SW 1271 (cell line): ENCODE results near the gene ZNF511.

ENCODE experiments used
- DNase-seq, 2 experiments: peaks; one replicate each; lab custom pipeline; 2025; lab: John Stamatoyannopoulos, UW

The ZNF511 gene

DNA sequence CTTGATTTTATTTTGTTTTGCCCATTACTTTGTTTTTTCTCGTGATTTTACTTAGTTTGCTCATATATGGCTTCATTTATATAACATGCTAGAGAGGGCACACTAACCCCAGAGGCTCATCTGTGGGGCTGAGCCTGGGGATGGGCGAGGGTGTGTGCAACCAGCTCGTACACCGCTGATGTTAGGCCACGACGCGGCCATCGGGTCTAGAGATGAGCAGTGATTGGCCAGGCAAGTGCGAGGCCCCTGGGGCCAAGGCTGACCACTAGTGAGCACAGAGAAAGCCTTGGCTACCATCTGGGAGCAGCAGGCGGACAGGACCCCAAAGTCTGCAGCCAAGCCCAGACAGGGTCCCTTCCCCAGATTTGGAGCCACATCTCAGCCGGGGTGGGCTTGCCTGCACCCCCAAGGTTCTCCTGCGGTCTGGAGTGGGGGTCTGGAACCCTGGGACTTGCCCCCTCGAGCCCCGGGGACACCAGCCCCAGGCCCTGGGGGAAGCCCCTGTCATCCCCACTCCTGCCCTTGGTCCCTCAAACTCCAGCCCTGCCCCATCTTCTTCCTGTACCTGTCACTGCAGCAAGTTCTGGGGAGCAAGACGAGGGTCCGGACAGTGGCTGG, 45.4 kb downstream of the ZNF511 start:
- DNase-seq, result no peak

DNA sequence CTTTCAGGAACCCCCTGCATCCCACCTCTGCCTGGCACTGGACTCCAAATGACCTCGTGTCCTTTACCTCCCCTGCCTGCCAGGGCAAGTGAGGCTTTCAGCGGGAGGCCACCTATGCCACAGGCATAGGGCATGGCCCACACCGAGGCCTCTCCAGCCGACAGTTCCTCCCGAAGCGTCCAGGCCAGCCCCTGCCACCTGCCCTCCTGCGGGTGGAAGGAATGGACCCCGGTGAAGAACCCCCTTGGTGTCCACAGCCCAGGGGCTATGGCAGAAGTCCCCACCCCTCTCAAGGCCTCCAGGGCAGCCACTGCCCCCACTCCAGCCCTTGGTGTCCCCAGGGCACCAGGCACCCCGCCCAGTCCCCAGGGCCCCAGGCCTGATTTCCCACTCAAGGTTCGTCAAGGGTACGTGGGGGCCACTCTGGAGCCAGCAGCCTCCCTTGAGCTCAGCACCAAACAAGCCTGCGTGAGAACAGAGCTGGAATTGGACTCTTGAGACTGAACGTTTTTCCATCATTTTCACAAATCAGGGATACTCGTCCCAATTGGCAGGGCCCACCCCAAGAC, 46.0 kb downstream of the ZNF511 start:
- DNase-seq, result no peak

DNA sequence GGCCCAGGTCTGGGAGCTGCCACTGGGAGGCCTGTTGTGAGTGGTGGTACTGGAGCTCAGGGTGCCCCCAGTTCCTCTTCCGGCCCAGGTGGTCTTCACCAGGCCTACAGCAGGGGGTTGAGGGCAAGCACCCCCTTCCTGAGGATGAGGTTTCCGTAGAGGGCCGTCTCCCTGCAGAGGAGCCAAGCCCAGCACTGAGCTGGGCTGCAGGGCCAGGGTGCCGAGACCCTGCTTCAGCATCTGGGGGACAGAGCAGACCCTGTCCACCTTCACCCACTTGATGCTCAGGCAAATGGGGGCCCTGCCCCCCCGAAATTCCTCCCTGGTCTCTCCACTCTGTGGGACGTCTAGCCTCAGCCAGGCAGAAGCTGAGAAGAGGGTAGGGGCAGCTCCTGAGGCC, 46.6 kb downstream of the ZNF511 start:
- no peak for DNase-seq

DNA sequence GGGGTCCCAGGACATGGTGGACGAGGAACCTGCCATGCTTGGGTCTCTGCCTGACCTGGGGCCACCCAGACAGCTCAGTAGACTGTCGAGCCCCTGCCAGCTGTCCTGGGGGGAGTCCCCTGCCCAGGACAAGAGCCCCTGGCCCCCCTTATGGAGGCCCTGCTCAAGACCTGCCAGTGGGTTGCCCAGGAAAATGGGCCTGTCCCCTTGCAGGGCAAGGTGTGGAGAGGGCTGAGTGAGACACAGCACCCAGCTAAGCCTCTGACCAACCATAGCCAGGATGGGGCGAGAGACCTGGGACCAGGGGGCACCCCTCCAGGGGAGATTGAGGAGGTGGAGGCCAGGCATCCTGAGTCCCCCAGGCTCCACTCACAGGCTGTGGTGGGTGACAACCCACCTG, 47.3 kb downstream of the ZNF511 start:
- DNase-seq, result no peak

DNA sequence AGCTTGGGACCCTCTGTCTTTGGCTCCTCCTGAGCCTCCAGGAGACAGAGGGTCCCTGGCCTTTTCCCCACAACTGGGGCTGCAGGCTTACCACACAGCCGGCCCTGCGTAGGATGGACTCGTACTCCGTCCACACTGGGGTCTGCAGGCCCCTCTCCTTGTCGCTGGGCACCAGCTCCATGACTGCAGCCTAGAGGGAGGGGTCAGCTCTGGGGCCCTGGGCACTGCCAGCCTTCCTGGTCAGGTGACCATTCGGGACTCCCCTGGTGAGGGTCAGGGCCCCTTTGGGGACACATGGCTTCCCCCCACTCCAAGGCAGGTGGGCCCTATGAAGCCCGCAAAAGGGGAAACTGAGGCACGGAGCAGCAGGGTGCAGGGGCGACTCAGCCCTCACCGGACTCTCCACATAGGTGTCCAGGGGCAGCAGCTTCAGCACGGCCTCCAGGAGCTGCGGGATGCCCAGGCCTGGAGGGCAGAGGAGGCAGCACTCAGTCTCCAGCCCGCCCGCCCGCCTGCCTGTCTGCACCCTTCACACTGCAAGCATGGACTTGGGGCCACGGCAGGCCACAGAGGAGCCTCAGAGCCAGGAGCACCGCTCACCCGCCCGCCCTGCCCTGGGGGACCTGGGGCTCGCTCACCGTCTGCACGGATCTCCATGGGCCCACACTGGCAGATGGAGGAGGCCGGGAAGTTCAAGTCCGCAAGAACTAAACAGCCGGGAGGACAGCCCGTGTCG, 48.0 kb downstream of the ZNF511 start:
- DNase-seq, result no peak

DNA sequence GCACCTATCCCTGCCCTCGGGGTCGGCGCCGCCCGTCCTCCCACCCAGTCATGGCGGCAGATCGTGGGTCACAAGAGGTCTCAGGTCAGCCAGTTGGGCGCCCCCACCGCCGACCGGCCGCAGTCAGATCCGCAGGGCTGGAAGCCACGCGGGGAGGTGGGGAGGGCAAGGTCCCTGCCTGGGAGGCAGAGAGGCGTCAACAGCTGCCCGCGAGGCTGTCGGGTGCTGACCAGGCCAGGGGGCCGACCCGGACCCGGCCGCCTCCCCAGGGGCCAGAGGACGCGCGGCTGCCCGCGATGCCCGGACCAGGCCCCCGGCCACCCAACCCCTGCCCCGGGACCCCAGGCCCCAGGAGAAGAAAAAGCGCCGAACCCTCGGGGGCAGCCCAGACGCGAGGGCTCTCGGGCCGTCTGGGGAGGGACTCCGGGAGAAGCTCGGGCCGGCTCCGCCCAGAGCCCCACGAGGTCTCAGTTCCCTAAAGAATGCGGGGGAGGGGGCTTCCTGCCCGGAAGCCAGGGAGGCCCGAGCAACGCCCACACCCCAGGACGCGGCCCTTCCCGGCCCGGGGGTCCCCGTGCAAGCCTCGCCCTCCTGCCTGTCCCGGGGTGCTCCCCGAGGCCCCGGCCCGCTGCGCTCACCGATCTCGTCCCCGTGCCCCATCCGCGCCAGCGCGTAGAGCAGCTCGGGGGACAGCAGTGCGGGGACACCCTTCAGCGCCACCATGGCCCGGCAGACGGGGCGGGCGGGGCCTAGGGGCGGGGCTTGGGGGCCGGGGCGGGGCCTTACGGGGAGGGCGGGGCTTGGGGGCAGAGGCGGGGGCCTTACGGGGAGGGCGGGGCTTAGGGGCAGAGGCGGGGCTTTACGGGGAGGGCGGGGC, 48.8 kb downstream of the ZNF511 start, which contains the start of gene FUOM:
FUOM (minus strand) TSS at position 735 of the 877 bp plus-strand sequence; CDS start at position 723, 12 bp downstream.
- DNase-seq, result peak in 1 of 2 experiments; percentile 37

DNA sequence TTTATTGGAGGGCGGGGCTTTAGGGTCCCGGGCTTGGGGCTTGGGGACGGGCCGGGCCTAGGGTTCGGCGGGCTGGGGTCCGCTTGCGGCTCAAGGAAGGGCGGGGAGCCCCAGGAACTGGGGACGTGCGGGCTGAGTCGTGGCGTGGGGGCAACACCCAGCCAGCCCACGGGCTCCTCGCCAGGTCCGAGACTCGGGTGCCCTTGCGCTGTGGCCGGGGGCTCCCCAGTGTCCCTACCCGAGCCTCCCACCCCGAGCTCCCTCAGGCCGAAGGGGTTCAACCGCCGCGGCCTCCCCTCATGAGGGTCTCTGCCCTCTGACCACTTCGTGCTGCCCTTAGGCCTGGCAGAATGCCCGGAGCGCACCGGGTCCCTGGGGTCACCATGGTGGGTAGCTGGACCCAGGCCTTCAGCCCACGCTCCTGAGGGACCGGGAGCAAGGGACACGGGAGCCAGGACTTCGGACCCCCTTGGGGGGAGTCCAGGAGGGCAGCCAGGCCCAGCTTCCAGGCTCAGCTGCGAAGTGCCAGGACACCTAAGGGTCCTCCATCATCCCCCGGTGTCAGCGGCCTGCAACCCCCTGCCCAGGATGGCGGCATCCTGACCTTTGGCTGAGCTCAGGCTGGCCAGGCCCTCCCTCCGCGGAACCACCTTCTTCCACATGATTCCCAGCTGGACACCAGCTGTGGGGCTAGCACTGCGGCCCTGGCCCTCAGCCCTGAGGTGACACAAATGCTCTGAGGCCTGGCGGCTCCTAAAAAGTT, 49.6 kb downstream of the ZNF511 start:
- no peak for DNase-seq

DNA sequence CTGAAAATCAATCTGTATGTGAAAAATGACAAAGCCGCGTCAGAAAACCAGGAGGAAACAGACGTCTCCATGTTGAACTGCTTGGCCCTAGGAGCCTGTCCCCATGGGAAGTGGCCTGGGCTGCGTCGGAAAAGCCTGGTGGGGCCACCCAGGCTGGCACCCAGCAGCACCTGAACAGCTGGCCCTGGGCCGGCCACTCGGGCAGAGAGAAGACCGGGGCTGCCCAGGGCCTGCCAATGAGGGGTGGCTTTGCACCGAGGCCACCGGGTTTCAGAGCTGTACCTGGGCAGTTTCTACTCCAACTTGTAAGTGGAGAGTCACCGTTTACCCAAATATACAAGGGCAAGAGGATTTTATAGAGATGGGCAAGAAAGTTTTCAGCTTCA, 50.2 kb downstream of the ZNF511 start:
- DNase-seq, result no peak

DNA sequence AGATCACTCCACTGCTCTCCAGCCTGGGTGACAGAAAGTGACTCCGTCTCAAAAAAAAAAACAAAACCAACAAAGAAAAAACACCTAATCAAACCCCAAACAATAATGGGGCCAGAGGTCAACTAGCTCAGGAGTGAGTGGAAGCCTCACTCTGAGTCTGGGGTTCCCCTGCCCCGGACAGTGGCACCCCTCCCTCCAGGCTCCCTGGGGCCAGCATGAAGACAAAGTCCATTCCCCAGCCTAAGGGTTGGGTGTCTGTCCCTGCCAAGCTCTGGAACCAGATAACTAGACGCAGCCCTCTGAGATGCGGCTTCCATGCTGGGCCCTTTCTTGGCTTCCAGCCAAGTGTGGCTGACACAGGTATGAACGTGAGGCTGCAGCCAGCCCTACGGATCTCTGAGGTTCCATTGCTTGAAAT, 50.8 kb downstream of the ZNF511 start:
- DNase-seq, result no peak

DNA sequence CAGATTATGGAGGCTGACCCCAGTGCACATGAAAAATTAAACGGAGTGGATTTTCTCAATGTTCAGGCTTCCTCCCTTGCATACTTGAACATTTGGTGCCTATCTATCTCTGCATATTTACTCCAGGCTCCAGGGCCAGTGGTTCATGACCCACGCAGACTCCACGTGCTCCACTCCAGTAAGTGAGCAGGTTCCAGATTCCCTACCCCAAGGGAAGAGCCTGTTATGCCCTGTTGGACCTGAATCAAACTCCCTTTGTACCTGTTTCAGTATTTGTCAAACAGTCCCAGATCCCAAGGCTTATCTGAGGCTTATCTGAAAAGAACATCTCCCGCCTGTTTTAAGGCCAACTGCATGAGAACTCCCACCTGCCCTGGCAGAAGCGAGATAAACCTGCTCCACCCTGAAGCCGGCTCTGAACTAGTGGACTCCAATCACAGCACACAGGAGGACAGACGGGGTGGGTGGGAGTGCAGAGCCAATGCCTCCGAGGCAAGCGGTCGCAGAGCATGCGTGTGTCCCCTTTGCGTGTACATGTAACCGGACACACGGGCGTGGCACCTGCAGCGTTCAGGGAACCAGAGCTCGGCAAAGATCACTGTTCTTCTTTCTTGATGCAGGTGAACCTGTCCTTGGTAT, 51.4 kb downstream of the ZNF511 start:
- no peak for DNase-seq

DNA sequence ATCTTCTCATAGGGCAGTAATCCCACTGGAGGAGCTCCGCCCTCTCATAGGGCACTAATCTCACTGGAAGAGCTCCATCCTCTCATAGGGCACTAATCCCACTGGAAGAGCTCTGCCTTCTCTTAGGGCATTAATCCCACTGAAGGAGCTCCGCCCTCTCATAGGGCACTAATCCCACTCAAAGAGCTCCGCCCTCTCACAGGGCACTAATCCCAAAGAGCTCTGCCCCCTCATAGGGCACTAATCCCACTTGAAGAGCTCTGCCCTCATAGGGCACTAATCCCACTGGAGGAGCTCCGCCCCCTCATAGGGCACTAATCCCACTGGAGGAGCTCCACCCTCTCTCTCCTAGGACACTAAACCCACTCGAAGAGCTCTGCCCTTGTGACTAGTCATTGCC, 52.5 kb downstream of the ZNF511 start:
- no peak for DNase-seq

DNA sequence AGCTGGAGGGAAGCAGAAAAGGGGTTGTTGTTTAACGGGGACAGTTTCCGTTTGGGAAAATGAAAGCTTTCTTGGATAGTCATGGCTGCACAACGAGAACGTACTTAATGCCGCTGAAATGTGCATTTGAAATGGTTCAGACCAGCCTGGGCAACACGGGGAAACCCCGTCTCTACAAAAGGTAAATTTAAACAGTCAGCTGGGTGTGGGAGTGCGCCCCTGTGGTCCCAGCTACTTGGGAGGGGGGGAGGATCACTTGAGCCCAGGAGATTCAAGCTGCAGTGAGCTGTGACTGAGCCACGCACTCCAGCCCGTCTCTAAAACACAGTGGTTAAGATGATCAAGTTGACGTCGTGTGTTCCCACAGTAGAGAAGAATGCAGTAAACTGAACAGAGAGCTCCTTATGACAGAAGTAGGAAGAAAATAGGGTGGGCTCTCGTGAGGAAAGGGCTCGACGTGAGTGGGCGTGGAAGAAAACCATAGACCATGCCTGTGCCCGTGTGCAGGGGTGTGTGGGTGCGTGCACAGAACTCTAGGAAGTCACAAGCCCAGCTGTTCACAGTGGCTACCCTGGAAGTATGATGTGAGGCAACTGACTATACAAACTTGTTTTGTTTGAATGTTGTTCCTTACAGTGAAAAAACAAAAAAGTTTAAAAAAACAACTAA, 53.2 kb downstream of the ZNF511 start:
- no peak for DNase-seq
